GM03348 (cell line): ENCODE data around the gene MAPKAP1.

ENCODE experiments used
- DNase-seq: peaks from one replicate; pipeline ENCODE4 v3.0.0; 2012; ENCODE audit warnings: low spot score

MAPKAP1 gene

GRCh38 chr9:125674981-125675973, 31.7 kb downstream of the MAPKAP1 start:
- peak; percentile 80 for DNase-seq

- no peak for DNase-seq
Measured at GRCh38 chr9:125672876-125673275, 34.1 kb downstream of the MAPKAP1 start.

GRCh38 chr9:125663127-125663526, 43.9 kb downstream of the MAPKAP1 start:
- DNase-seq = peak; percentile 33

GRCh38 chr9:125660557-125660956, 46.5 kb downstream of the MAPKAP1 start:
- DNase-seq = no peak

GRCh38 chr9:125659954-125660353, 47.1 kb downstream of the MAPKAP1 start:
- DNase-seq = peak; percentile 60

- DNase-seq = no peak
Measured at GRCh38 chr9:125659201-125659840, 47.7 kb downstream of the MAPKAP1 start.

- no peak for DNase-seq
Measured at GRCh38 chr9:125656560-125656959, 50.4 kb downstream of the MAPKAP1 start.

- DNase-seq = no peak
Measured at GRCh38 chr9:125655691-125656410, 51.2 kb downstream of the MAPKAP1 start.

GRCh38 chr9:125655066-125655633, 51.9 kb downstream of the MAPKAP1 start:
- no peak for DNase-seq

- no peak for DNase-seq
Measured at GRCh38 chr9:125654121-125654520, 52.9 kb downstream of the MAPKAP1 start.

- no peak for DNase-seq
Measured at GRCh38 chr9:125653325-125653724, 53.7 kb downstream of the MAPKAP1 start.

- DNase-seq = no peak
Measured at GRCh38 chr9:125652759-125653158, 54.2 kb downstream of the MAPKAP1 start.

GRCh38 chr9:125652233-125652594, 54.8 kb downstream of the MAPKAP1 start:
- DNase-seq = no peak

GRCh38 chr9:125651576-125652232, 55.3 kb downstream of the MAPKAP1 start:
- no peak for DNase-seq

- peak; percentile 56 for DNase-seq
Measured at GRCh38 chr9:125650271-125650737, 56.7 kb downstream of the MAPKAP1 start.

GRCh38 chr9:125649826-125650225, 57.2 kb downstream of the MAPKAP1 start:
- DNase-seq = no peak

GRCh38 chr9:125649315-125649714, 57.7 kb downstream of the MAPKAP1 start:
- DNase-seq = peak; percentile 85

- DNase-seq = no peak
Measured at GRCh38 chr9:125648294-125648693, 58.7 kb downstream of the MAPKAP1 start.

- DNase-seq = peak; percentile 35
Measured at GRCh38 chr9:125646621-125647100, 60.3 kb downstream of the MAPKAP1 start.

GRCh38 chr9:125646217-125646616, 60.8 kb downstream of the MAPKAP1 start:
- DNase-seq = no peak

- no peak for DNase-seq
Measured at GRCh38 chr9:125644819-125645507, 62.0 kb downstream of the MAPKAP1 start.
